MV-4-11 (cell line): ENCODE data around the gene EI24.

ENCODE experiments used
- DNase-seq: peaks from one replicate; lab custom pipeline; 2025; lab: John Stamatoyannopoulos, UW

Gene EI24

GRCh38 chr11:125579811-125580210 is 10.5 kb downstream of the EI24 start:
- no peak for DNase-seq

GRCh38 chr11:125583496-125583895 is 14.2 kb downstream of the EI24 start:
- no peak for DNase-seq

GRCh38 chr11:125585487-125585886 is 16.2 kb downstream of the EI24 start:
- DNase-seq: no peak

- DNase-seq: no peak
Measured at GRCh38 chr11:125586623-125587022, 17.3 kb downstream of the EI24 start.

GRCh38 chr11:125587480-125587879 is 18.2 kb downstream of the EI24 start:
- no peak for DNase-seq

- DNase-seq: no peak
Measured at GRCh38 chr11:125588505-125588904, 19.2 kb downstream of the EI24 start.

GRCh38 chr11:125591649-125592304 is 22.5 kb downstream of the EI24 start:
- DNase-seq: no peak

- DNase-seq: peak; percentile 100
Measured at GRCh38 chr11:125592305-125593113, 23.2 kb downstream of the EI24 start, which contains the start of gene STT3A. Gene STT3A, plus strand, starts transcription at chr11:125592852. Its CDS starts 3,064 bp downstream, at chr11:125595916.

DNA sequence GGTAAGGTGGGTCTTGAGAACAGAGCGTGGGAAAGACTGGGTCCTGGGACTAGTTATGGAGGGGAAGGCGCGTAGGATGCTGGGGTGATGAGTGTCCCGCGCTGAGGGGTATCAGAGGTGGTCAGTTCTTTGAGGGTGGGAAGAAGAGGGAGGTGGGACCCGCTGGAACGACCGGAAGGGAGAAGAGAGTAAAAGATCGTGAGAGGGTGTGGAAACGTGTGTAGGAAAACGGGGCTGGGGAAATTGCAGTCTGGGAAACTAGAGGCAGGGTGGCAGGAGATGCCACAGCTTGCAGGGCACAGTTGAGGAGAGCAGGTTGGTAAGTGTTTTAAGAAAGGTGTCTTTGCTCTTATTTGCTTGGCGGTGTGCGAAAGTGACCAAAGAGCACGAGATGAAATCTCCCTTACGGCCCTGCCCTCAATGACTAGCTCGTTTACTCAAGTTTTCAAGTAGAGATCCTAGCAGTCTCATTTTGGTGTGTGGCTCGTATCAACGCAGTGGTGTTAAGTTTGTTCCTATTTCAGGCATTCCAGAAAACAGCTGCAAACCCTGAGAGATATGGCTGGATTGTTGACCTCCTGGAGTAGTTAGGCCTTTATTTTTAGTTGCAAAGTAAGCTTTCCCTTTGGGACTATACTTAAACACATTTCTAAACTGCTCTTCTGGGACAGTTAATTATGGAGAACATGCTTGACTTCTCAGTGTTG is 24.0 kb downstream of the EI24 start:
- DNase-seq: no peak

DNA sequence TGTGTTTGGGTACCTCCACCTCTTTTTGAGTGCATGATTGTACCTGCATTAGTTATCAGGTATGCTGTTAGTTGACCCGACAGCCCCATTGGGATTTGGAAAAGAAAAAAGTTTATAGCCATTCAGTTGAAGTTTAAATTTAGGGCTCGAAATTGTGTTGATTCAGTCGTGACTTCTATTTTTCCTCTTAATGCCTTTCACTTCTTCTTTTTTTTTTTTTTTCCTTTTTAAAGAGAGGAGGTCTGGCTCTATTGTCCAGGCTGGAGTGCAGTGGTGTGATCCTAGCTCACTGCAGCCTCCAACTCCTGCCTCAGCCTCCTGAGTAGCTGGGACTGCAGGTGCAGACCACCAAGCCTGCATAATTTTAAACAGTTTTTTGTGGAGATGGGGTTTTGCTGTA is 25.7 kb downstream of the EI24 start:
- peak; percentile 48 for DNase-seq

GRCh38 chr11:125600663-125601062 is 31.4 kb downstream of the EI24 start:
- no peak for DNase-seq

DNA sequence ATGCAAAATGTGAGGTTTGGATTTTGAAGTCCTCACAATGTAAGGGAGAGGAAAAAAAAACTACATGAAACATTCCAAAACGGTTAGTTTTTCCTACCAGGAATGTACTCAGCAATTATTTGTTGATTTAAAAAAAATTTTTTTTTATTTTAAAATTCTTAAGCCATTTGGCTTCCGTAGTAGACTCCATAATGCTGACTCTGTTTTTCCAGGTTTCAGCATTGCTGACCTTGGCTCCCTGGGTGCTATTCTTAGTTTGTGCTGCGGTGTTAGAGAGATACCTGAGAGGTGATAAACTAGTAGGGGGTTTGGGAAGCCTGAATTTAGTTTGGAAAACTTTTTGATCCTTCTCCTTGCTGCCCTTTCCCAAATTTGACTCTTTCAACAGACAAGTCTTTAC is 33.9 kb downstream of the EI24 start:
- DNase-seq: no peak

DNA sequence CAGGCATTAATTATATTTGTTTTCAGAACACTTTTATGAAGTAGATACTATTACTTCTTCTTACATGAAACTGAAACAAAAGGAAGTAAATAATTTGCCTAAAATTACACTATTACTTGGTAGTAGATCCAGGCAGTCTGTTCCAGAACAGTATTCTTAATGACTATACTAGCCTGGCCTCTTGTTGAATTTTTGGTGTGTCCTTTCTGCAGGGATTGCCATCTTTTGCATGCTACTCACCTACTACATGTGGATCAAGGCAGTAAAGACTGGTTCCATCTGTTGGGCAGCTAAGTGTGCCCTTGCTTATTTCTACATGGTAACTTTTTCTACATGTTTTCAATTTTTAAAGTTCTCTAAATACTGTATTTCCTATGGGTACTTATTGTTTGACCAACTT is 36.1 kb downstream of the EI24 start:
- DNase-seq: no peak

DNA sequence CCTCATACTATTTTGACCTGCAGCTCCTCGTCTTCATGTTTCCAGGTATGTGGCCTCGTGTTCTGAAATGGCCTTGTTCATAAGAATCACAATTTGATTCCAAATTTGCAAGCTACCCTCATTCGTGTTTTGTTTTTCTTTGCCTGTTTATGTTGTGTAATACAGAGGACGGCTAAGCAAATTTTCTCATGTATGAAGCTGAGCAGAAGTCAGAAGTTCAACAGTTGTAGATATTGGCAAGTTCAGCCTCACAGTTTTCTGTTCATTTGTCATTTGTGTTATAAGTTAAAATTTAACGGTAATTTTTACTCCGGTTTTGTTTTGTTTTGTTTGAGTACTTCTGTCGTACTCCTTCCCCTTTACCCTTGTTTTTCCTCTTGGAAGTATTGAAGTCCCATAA is 40.3 kb downstream of the EI24 start:
- no peak for DNase-seq

- DNase-seq: no peak
Measured at GRCh38 chr11:125618383-125618782, 49.1 kb downstream of the EI24 start.

GRCh38 chr11:125621995-125622394 is 52.7 kb downstream of the EI24 start:
- DNase-seq: no peak

GRCh38 chr11:125623064-125623463 is 53.8 kb downstream of the EI24 start:
- DNase-seq: no peak

DNA sequence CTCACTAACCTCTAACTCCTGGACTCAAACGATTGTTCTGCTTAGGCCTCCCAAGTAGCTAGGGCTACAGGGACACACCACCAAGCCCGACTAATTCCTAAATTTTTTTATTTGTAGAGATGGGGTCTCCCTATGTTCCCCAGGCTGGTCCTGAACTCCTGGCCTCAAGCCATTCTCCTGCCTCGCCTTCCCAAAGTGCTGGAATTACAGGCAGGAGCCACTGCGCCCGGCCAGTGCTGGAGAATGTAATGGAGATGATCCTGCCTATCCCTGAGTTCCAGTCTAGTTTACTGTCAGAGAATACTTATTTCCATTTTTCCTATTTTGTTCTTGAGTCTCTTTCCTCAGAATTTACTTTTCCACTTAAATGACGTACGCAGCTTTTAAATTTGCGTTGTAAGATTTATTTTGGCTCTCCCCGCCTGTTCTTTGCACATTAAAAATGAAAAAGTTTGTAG is 55.5 kb downstream of the EI24 start, which contains the start of gene CHEK1:
Gene CHEK1 (plus strand): TSS at position 408 of the 458 bp plus-strand sequence. CDS start 1,606 bp downstream, outside the sequence.
- DNase-seq: no peak

DNA sequence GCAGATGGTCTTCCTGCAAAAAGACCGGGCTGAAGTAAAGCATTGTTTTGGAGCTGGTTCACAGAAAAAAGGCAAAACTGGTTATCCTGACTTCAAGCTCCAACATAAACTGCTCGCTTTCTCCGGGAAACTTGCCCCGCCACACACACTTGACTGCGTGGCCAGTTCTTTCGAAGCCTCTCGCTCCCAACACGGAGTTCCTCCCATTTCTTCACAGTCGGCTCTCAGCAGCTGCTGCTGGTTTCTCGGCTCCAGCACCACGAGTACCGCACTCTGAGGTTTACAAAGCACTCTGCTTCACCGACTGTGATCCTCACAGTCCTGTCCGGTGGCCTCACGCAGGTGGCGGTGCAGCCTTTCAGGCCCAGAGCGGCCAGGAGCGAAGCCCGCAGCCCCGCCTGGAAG is 56.0 kb downstream of the EI24 start:
- no peak for DNase-seq

DNA sequence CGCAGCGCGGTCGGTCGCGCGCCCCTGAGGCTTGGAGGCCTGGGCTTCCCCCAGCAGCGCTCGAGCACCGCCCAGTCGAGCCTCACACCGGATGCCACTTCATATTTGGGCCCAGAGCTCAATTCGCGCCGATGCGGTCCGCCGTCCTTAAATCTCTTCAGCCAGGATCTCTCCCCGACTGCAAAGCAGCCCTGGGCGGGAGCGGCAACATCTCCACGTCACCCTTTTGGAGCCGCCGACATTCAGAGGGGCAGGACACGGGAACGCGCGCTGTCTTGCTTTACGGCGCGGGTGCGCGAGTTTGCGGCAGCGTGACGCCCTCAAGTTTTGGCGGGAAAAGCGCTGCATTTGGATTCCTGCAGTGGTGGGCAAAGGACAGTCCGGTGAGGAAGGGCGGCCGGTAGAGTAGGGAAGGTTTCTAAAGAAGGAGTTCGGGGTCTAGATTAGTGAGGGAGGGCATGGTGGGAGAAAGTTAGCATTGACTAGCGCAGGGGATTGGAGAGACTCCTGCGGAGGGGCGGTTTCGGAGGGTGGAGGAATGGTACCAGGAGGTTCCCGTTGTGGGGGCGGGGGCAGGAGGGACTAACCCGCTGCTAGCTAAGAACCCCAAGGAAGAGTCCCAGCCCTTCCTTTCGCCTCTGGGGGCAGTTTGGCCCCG is 56.5 kb downstream of the EI24 start:
- peak; percentile 83 for DNase-seq

- no peak for DNase-seq
Measured at GRCh38 chr11:125626288-125626950, 57.1 kb downstream of the EI24 start.
